Measurements from ENCODE around the gene KRT76. TPM values are rescaled to one million over a fixed set of nuclear protein-coding genes. Genes with fewer than 3 reads are reported as not detected.

Gene KRT76
- polyA plus RNA-seq, 1 donor (not counting 4 experiments of a cell fraction or from before 2014, with no cell fraction given): not detected

DNA sequence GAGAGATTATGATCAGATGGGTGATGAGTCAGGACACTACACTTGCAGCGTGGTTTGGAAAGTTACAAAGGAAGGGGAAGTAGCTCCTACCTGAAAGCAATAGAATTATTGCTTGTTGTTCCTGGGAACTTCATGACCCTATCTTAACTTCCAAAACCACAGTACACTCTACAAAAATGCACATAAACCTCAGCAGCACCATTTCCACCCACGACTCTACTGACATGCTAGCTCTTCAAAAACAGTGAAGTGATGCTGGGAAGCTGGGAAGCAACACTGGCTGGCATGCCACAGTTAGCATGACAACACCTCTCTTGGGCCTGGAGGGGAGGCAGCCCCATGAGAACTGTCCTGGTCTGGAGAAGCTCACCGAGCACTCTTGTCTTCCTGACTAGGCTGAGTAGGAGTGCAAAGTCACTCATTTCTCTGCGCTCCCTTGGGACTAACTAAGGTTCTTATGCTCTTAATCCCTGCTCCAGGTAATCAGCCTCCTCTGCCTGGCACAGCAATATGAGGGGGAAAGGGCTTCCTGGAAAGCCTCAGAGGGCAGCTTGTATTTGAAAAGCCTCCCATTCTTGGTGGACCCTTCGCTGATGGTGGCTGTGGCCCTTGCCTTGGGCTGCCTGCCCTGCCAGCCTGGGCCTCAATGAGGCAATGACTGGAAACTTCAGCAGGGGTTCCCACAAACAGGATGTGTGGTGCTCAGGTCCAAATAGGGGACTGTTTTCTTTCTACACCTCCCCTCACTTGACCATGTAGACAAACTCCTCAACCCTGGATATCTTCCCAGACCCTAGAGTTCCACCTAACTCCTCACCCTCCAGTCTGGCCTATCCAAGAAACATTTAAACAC is 17.6 kb upstream of the KRT76 start:
- Histone ChIP-seq H2AFZ (ENCODE audit: control insufficient read depth, low read length) (no peak overlapping the region), H3K27ac (ENCODE audit: control insufficient read depth, insufficient read depth, low read length) (no peak overlapping the region), H4K20me1 (ENCODE audit: control insufficient read depth, extremely low read depth, insufficient read depth, low read length) (no peaks in the 10 kb centered on the region), H3K9me1 (ENCODE audit: control insufficient read depth, extremely low read depth, insufficient read depth, low read length) (no peaks in the 10 kb centered on the region), H3K36me3 (ENCODE audit: control insufficient read depth in 2 of 2, extremely low read depth in 1 of 2, insufficient read depth in 2 of 2, low read length in 2 of 2) (no peaks in the 10 kb centered on the region), H3K79me2 (ENCODE audit: control insufficient read depth, insufficient read depth, low read length) (no peaks in the 10 kb centered on the region), H3K4me3 (ENCODE audit: control insufficient read depth in 2 of 3, extremely low read depth in 1 of 3, insufficient read depth in 2 of 3, low read depth in 1 of 3, low read length in 3 of 3) (no peak overlapping the region), H3K9ac (ENCODE audit: control insufficient read depth, extremely low read depth, insufficient read depth, low read length) (no peak overlapping the region), H3K27me3 (ENCODE audit: control insufficient read depth, extremely low read depth, insufficient read depth, low read length) (peaks cover 30% of the 10 kb centered on the region), H3K9me3 (ENCODE audit: control insufficient read depth, low read depth, low read length) (no peaks in the 10 kb centered on the region), H3K4me2 (ENCODE audit: control insufficient read depth, extremely low read depth, insufficient read depth, low read depth, low read length) (peak overlapping the region; percentile 6), H3K4me1 (ENCODE audit: control insufficient read depth, extremely low read depth, insufficient read depth, low read length) (peaks cover 39% of the 10 kb centered on the region)
- dilution Hi-C loops (cut with MboI; ENCODE audit: extremely low pct_ligation_motif_present, low sequenced_read_pairs): no loop called here
- peak; percentile 17 for DNase-seq (ENCODE audit: low read depth, low spot score)
- FAIRE-seq: peak; percentile 95
- TF ChIP-seq, protein P1, sequence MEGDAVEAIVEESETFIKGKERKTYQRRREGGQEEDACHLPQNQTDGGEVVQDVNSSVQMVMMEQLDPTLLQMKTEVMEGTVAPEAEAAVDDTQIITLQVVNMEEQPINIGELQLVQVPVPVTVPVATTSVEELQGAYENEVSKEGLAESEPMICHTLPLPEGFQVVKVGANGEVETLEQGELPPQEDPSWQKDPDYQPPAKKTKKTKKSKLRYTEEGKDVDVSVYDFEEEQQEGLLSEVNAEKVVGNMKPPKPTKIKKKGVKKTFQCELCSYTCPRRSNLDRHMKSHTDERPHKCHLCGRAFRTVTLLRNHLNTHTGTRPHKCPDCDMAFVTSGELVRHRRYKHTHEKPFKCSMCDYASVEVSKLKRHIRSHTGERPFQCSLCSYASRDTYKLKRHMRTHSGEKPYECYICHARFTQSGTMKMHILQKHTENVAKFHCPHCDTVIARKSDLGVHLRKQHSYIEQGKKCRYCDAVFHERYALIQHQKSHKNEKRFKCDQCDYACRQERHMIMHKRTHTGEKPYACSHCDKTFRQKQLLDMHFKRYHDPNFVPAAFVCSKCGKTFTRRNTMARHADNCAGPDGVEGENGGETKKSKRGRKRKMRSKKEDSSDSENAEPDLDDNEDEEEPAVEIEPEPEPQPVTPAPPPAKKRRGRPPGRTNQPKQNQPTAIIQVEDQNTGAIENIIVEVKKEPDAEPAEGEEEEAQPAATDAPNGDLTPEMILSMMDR (optimal IDR thresholded peaks at IDR 0.05 in 1 of 3, IDR thresholded peaks at IDR 0.05 in 1 of 3, conservative IDR thresholded peaks at IDR 0.05 in 1 of 3; ENCODE audit: extremely low read depth in 1 of 3, insufficient read depth in 2 of 3, low read length in 3 of 3): no peak
- no peak for TF ChIP-seq EZH2 (IDR thresholded peaks at IDR 0.05; ENCODE audit: low read length)

DNA sequence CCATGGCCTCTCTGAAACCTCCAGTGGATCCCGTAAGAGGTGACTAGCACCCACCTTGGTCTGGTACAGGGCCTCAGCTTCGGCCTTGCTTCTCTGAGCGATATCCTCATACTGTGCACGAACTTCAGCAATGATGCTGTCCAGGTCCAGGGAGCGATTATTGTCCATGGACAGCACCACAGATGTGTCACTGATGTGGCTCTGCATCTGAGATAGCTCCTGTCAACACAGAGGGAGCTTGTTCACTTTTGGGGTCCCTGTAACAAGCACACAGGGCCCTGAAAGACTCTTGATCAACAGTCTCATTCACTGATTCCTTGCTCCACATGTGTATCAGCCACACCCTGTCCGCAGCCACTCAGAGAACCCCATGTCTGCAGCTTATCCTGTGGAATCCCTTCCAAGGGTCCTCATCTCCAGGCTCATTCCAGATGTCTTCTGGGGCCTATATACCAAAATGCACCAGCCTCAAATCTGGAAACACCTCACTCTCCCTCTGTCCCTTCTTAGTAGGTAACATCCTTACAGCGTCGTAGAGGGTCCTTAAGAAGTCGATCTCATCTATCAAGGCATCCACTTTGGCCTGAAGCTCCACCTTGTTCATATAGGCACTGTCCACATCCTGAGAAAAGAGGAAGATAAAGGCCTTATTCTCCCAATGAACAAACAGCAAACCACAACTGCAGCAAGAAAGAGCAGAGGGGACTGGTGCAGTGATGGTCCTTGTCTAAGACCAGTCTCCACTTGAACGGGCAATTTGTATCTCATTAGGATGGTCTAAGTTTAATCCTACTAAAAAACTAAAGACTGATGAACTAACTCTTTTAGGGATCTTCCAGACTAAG is 15.3 kb upstream of the KRT76 start:
- no peak overlapping the region for H3K27ac ChIP-seq (ENCODE audit: control insufficient read depth, insufficient read depth, low read length)
- H3K36me3 ChIP-seq (ENCODE audit: control insufficient read depth in 2 of 2, extremely low read depth in 1 of 2, insufficient read depth in 2 of 2, low read length in 2 of 2): no peaks in the 10 kb centered on the region
- peaks cover 51% of the 10 kb centered on the region for H3K27me3 ChIP-seq (ENCODE audit: control insufficient read depth, extremely low read depth, insufficient read depth, low read length)
- H3K4me3 ChIP-seq (ENCODE audit: control insufficient read depth in 2 of 3, extremely low read depth in 1 of 3, insufficient read depth in 2 of 3, low read depth in 1 of 3, low read length in 3 of 3): no peak overlapping the region
- no peaks in the 10 kb centered on the region for H3K79me2 ChIP-seq (ENCODE audit: control insufficient read depth, insufficient read depth, low read length)
- FAIRE-seq (no peak), DNase-seq (ENCODE audit: low read depth, low spot score) (no peak)
- H3K4me2 ChIP-seq (ENCODE audit: control insufficient read depth, extremely low read depth, insufficient read depth, low read depth, low read length): no peak overlapping the region
- no peaks in the 10 kb centered on the region for H3K9me1 ChIP-seq (ENCODE audit: control insufficient read depth, extremely low read depth, insufficient read depth, low read length)
- TF ChIP-seq EZH2 (IDR thresholded peaks at IDR 0.05; ENCODE audit: low read length): peak; percentile 35
- TF ChIP-seq, protein P1 (optimal IDR thresholded peaks at IDR 0.05 in 1 of 3, IDR thresholded peaks at IDR 0.05 in 1 of 3, conservative IDR thresholded peaks at IDR 0.05 in 1 of 3; ENCODE audit: extremely low read depth in 1 of 3, insufficient read depth in 2 of 3, low read length in 3 of 3): no peak
- H2AFZ ChIP-seq (ENCODE audit: control insufficient read depth, low read length): no peak overlapping the region
- dilution Hi-C loops (cut with MboI; ENCODE audit: extremely low pct_ligation_motif_present, low sequenced_read_pairs): no loop called here
- H3K9me3 ChIP-seq (ENCODE audit: control insufficient read depth, low read depth, low read length): no peaks in the 10 kb centered on the region
- H3K9ac ChIP-seq (ENCODE audit: control insufficient read depth, extremely low read depth, insufficient read depth, low read length): no peak overlapping the region
- peaks cover 17% of the 10 kb centered on the region for H3K4me1 ChIP-seq (ENCODE audit: control insufficient read depth, extremely low read depth, insufficient read depth, low read length)
- H4K20me1 ChIP-seq (ENCODE audit: control insufficient read depth, extremely low read depth, insufficient read depth, low read length): no peaks in the 10 kb centered on the region
